Upper lobe of left lung (tissue), 4 donors: ENCODE measurements around the gene TMEM271.
"Not testable (repeated sequence)": the region's sequence is repeated elsewhere in the genome, so short reads cannot be mapped to it uniquely, and the experiment has no call there.

Experiments
- EP300 ChIP-seq, 4 donors: sonication (generic); formaldehyde crosslinking; IDR thresholded peaks; one replicate each; pipeline ENCODE4 v1.5.1; 2017; ENCODE audit warnings: antibody characterized with exemption in 4 of 4, control low read depth in 2 of 4
- POLR2A ChIP-seq, 4 donors: fragments of 450-650 bp; IDR thresholded peaks; one replicate each; pipeline ENCODE4 v1.5.1; 2016 to 2017; ENCODE audit warnings: antibody characterized with exemption in 4 of 4, mild to moderate bottlenecking in 2 of 4
- POLR2AphosphoS5 ChIP-seq, 2 donors: sonication (generic); formaldehyde crosslinking; IDR thresholded peaks; one replicate each; pipeline ENCODE4 v1.5.1; 2017; ENCODE audit warnings: antibody characterized with exemption in 2 of 2
- TF ChIP-seq, protein P1 (sequence below), 6 experiments: fragments of 450-650 bp in 4 of 6; fragments of 200-600 bp in 2 of 6; sonication (generic) in 2 of 6; IDR thresholded peaks; one replicate each; pipeline ENCODE4 v1.5.1; 2016 to 2019; ENCODE audit warnings: antibody characterized with exemption in 6 of 6

DNA sequence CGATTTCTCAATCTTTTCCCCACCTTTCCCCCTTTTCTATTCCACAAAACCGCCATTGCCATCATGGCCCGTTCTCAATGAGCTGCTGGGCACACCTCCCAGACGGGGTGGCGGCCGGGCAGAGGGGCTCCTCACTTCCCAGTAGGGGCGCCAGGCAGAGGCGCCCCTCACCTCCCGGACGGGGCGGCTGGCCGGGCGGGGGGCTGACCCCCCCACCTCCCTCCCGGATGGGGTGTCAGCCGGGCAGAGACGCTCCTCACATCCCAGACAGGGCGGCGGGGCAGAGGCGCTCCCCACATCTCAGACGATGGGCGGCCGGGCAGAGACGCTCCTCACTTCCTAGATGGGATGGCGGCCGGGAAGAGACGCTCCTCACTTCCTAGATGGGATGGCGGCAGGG is 25.8 kb downstream of the TMEM271 start:
- not testable (repeated sequence) for TF ChIP-seq POLR2A, POLR2AphosphoS5, EP300 (IDR thresholded peaks at IDR 0.05)
- TF ChIP-seq, protein P1, sequence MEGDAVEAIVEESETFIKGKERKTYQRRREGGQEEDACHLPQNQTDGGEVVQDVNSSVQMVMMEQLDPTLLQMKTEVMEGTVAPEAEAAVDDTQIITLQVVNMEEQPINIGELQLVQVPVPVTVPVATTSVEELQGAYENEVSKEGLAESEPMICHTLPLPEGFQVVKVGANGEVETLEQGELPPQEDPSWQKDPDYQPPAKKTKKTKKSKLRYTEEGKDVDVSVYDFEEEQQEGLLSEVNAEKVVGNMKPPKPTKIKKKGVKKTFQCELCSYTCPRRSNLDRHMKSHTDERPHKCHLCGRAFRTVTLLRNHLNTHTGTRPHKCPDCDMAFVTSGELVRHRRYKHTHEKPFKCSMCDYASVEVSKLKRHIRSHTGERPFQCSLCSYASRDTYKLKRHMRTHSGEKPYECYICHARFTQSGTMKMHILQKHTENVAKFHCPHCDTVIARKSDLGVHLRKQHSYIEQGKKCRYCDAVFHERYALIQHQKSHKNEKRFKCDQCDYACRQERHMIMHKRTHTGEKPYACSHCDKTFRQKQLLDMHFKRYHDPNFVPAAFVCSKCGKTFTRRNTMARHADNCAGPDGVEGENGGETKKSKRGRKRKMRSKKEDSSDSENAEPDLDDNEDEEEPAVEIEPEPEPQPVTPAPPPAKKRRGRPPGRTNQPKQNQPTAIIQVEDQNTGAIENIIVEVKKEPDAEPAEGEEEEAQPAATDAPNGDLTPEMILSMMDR (IDR thresholded peaks at IDR 0.05): not testable (repeated sequence)
